BE2C (cell line): ENCODE results near the gene KRTAP9-1.
"Not testable (repeated sequence)": the region's sequence is repeated elsewhere in the genome, so short reads cannot be mapped to it uniquely, and the experiment has no call there.

Experiments used
- DNase-seq: peaks from one replicate; pipeline ENCODE4 v3.0.0-alpha.2; 2020
- H3K27me3 ChIP-seq: fragments of 250-450 bp; sonication (Bioruptor Pico); 2 replicates; pipeline ENCODE4 v1.5.1; 2020; ENCODE audit warnings: mild to moderate bottlenecking
- H3K36me3 ChIP-seq: fragments of 250-450 bp; sonication (Bioruptor Pico); 2 replicates; pipeline ENCODE4 v1.5.1; 2020; ENCODE audit warnings: mild to moderate bottlenecking
- H3K4me1 ChIP-seq: fragments of 250-450 bp; sonication (Bioruptor Pico); 2 replicates; pipeline ENCODE4 v1.5.1; 2020
- H3K4me3 ChIP-seq: 2 replicates; pipeline ENCODE4 v1.5.1; 2011; ENCODE audit warnings: low read depth, low read length
- H3K9me3 ChIP-seq: fragments of 250-450 bp; sonication (Bioruptor Pico); 2 replicates; pipeline ENCODE4 v1.5.1; 2020
- TF ChIP-seq, protein P1 (sequence below): IDR thresholded peaks from 2 replicates; pipeline ENCODE4 v1.5.1; 2012; ENCODE audit warnings: mild to moderate bottlenecking, low read depth, low read length

KRTAP9-1 gene

DNA sequence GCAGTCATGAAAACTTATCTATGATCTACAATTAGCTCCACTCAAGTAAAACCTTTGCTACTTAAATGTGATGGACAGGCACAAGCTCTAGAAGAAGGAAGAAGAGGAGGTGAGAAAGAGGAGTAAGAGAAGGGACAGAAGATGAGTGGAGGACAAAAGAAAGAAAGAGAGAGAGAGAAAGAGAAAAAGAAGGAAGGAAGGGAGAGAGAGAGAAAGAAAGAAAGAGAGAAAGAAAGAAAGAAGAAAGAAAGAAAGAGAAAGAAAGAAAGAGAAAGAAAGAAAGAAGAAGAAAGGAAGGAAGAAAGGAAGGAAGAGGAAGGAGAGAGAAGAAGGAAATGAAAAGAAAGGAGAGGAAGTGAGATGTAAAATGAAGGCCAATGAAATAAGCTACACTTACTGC is 40.4 kb downstream of the KRTAP9-1 start:
- DNase-seq: no peak
- Histone ChIP-seq H3K4me1 (no peaks in the 10 kb centered on the region), H3K9me3 (no peaks in the 10 kb centered on the region), H3K36me3 (no peaks in the 10 kb centered on the region), H3K4me3 (no peak overlapping the region), H3K27me3 (peaks cover 48% of the 10 kb centered on the region)
- TF ChIP-seq, protein P1, sequence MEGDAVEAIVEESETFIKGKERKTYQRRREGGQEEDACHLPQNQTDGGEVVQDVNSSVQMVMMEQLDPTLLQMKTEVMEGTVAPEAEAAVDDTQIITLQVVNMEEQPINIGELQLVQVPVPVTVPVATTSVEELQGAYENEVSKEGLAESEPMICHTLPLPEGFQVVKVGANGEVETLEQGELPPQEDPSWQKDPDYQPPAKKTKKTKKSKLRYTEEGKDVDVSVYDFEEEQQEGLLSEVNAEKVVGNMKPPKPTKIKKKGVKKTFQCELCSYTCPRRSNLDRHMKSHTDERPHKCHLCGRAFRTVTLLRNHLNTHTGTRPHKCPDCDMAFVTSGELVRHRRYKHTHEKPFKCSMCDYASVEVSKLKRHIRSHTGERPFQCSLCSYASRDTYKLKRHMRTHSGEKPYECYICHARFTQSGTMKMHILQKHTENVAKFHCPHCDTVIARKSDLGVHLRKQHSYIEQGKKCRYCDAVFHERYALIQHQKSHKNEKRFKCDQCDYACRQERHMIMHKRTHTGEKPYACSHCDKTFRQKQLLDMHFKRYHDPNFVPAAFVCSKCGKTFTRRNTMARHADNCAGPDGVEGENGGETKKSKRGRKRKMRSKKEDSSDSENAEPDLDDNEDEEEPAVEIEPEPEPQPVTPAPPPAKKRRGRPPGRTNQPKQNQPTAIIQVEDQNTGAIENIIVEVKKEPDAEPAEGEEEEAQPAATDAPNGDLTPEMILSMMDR: no peak

DNA sequence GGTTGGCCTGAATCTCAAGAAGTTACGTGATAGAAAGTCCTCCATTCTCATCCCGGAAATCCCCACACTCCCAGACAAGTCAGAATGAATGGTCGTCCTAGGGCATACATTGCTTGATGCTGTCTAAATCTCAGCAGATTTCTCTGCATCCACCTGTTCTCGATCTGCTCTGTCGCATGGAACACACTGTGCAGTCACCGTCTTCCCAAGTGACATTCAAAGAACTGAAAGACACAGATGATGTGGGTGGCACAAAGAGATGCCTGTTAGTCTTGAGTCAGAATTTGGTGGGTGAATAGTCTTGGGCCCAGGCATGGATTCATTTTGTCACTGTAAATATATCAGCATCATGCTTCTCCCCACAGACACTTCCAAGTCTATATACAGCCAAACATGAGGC is 42.0 kb downstream of the KRTAP9-1 start:
- Histone ChIP-seq H3K36me3 (no peaks in the 10 kb centered on the region), H3K4me1 (no peaks in the 10 kb centered on the region), H3K27me3 (peaks cover 47% of the 10 kb centered on the region), H3K9me3 (no peaks in the 10 kb centered on the region), H3K4me3 (no peak overlapping the region)
- TF ChIP-seq, protein P1: no peak
- no peak for DNase-seq

DNA sequence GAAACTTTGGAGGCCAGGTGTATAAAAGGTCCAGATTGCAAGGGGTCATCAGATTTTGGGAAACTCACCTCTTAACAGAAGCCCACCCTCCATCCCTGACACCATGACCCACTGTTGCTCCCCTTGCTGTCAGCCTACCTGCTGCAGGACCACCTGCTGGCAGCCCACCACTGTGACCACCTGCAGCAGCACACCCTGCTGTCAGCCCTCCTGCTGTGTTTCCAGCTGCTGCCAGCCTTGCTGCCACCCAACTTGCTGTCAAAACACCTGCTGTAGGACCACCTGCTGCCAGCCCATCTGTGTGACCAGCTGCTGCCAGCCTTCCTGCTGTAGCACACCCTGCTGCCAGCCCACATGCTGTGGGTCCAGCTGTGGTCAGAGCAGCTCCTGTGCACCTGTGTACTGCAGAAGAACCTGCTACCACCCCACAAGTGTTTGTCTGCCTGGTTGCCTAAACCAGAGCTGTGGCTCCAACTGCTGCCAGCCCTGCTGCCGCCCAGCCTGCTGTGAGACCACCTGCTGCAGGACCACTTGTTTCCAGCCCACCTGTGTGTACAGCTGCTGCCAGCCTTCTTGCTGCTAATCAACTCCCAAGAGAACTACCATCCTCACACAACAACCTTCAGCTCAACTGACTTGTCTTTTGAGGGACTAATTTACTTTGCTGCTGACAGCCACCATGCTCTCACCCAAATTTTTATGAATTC is 42.9 kb downstream of the KRTAP9-1 start, which contains the start of gene KRTAP9-3:
Gene KRTAP9-3, plus strand, starts transcription at position 51 of the 707 bp plus-strand sequence. Its CDS starts 53 bp downstream, at position 104.
- not testable (repeated sequence) for H3K4me1 ChIP-seq, H3K4me3 ChIP-seq, DNase-seq, H3K9me3 ChIP-seq, H3K36me3 ChIP-seq
- peaks cover 47% of the 10 kb centered on the region for H3K27me3 ChIP-seq

GRCh38 chr17:41237116-41237515 is 47.4 kb downstream of the KRTAP9-1 start:
- peaks cover 17% of the 10 kb centered on the region for H3K27me3 ChIP-seq
- H3K36me3 ChIP-seq, H3K4me3 ChIP-seq, H3K4me1 ChIP-seq, H3K9me3 ChIP-seq, DNase-seq: not testable (repeated sequence)

DNA sequence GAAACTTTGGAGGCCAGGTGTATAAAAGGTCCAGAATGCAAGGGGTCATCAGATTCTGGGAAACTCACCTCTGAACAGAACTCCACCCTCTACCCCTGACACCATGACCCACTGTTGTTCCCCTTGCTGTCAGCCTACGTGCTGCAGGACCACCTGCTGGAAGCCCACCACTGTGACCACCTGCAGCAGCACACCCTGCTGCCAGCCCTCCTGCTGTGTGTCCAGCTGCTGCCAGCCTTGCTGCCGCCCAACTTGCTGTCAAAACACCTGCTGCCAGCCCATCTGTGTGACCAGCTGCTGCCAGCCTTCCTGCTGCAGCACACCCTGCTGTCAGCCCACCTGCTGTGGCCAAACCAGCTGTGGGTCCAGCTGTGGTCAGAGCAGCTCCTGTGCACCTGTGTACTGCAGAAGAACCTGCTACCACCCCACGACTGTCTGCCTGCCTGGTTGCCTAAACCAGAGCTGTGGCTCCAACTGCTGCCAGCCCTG is 48.3 kb downstream of the KRTAP9-1 start, which contains the start of gene KRTAP9-8:
Gene KRTAP9-8, plus strand, starts transcription at position 51 of the 489 bp plus-strand sequence. Its CDS starts 53 bp downstream, at position 104.
- H3K4me1 ChIP-seq, H3K4me3 ChIP-seq, DNase-seq, H3K9me3 ChIP-seq, H3K36me3 ChIP-seq: not testable (repeated sequence)
- peaks cover 17% of the 10 kb centered on the region for H3K27me3 ChIP-seq
